LNCaP clone FGC (cell line): ENCODE data around the gene SMIM45.

Source experiments
- DNase-seq: peaks from one replicate; pipeline ENCODE4 v3.0.0-alpha.2; 2011; ENCODE audit warnings: low read depth
- H3K4me3 ChIP-seq: 2 replicates; pipeline ENCODE4 v1.5.1; 2011; ENCODE audit warnings: mild to moderate bottlenecking, low read depth, low read length, control low read depth
- CTCF ChIP-seq: IDR thresholded peaks from 2 replicates; pipeline ENCODE4 v1.5.1; 2012; ENCODE audit warnings: mild to moderate bottlenecking; ENCODE audit not compliant: control insufficient read depth, insufficient read depth; ENCODE audit errors: extremely low read depth

SMIM45 gene

DNA sequence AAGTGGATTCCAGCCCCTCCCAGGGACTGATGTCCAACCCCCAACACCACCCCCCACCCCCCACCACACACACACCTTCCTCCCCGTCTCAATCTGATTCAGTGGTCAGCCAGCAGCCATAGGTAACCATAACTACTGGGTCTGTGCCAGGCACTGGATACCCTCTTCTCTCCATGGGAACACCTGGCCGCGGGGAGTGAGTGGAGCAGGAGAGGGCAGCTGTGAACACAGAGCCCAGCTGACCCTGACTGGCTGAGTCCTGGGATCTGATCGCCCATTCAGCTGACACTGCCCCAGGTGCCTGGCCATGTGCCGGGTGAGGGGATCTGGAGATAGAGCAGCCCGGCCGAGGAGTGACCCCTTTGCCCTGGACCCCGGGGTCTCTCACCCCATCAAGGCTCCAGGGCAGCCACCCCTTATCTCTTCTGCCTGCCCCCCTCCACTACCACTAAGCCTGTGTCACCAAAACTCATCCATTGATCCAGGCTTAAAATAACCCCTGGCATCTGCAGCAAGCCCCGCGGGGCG lies 34.5 kb upstream of the SMIM45 start:
- no peak overlapping the region for H3K4me3 ChIP-seq

GRCh38 chr22:41917903-41918791 lies 33.8 kb upstream of the SMIM45 start:
- DNase-seq: no peak
- no peak overlapping the region for H3K4me3 ChIP-seq
- no peak for TF ChIP-seq CTCF

More for the DNA sequence above, 34.5 kb upstream of the SMIM45 start:
- no peak for DNase-seq
- no peak for TF ChIP-seq CTCF

GRCh38 chr22:41919357-41920224 lies 32.4 kb upstream of the SMIM45 start:
- H3K4me3 ChIP-seq: no peak overlapping the region
- DNase-seq: no peak
- TF ChIP-seq CTCF: no peak

DNA sequence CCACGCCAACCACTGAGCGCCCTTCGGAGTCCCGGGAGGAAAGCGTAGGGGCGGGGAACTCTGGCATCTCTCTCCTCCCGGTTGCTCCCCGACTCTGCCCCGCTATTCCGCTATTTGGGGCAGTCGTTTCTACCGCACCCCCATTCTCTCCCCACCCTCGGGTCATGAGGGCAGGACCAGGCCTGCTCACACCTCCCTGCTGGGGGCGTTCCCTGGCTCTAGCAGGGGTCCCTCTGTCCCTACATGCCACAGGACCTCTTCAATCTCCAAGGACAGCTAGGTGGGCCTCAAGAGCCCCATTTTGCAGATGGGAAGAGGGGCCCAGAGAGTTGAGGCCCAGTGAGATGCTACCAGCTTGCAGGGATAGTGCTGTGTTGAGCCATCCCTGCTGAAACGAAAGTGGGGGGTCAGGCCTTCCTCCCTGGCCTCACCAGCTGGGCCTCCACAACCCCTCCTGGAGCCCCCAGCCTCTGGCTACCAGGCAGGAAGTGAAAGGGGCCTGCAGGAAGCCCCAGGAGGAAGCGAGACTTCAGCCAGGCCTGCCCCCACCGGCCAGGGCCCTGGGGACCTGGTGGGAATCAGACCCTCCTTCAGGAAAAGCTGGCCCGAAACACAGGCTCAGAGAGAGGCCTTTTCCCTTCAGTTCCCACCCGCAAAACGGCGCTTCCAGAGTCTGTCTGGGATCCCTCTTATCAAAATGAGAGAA lies 31.5 kb upstream of the SMIM45 start:
- no peak for DNase-seq
- no peak for TF ChIP-seq CTCF
- H3K4me3 ChIP-seq: no peak overlapping the region

- DNase-seq: no peak
- no peak for TF ChIP-seq CTCF
- no peak overlapping the region for H3K4me3 ChIP-seq
Observed at GRCh38 chr22:41922328-41922727, 29.6 kb upstream of the SMIM45 start.

DNA sequence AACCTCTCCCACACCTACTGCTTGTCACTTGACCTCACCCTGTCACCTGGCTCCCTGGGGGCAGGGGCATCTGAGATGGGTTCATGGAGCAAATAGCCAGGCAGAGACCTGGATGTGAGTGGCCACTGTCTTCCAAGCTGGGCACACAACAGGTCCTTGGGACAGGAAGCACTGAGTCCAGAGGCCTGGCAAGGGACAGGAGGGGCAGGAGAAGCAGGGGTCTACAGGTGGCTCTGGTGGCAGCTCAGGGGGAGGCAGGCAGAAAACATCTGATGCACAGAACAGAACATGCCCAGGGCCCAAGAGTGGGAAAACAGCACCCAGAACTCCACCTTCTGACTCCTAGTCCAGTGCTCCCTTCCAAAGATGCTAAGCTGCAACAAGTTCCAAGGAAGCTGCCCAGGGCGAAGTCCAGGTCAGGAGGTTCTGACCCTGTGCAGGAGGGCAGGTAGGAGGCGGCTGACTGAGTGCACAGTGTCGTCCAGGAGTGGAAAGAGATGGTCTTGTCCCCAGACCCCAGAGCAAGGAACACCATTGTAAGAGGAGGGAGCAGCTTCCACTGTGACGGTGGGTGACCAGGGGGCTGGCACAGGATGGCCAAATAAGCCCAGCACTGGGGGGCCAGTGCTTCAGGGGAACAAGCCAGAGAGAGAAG lies 28.9 kb upstream of the SMIM45 start:
- no peak for TF ChIP-seq CTCF
- DNase-seq: no peak
- no peak overlapping the region for H3K4me3 ChIP-seq
